ENCODE measurements around the gene CLDN14. TPM values are rescaled to one million over a fixed set of nuclear protein-coding genes. Genes with fewer than 3 reads are reported as not detected.

The CLDN14 gene
- total RNA-seq, 2 donors from 2014 or later, result not detected

DNA sequence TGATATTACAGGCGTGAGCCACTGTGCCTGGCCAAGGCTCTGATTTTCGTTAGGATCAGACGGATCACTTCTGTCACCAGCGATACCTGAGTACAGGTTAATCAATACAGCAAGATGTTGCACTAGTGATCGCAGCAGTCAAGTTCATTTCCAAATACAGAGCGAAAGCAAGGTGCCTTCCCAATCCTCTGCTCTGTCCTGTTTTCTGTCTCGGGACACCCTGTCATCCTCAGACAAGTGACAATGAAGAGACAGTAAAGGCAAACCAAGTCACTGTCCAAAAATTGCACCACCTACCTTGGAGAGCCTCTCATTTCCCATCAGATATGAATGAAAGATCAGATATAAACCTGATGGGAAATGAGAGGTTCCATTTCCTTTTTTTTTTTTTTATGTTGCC, 5.6 kb upstream of the CLDN14 start:
- no peaks in the 10 kb centered on the region for H3K36me3 ChIP-seq
- TF ChIP-seq, protein P1, sequence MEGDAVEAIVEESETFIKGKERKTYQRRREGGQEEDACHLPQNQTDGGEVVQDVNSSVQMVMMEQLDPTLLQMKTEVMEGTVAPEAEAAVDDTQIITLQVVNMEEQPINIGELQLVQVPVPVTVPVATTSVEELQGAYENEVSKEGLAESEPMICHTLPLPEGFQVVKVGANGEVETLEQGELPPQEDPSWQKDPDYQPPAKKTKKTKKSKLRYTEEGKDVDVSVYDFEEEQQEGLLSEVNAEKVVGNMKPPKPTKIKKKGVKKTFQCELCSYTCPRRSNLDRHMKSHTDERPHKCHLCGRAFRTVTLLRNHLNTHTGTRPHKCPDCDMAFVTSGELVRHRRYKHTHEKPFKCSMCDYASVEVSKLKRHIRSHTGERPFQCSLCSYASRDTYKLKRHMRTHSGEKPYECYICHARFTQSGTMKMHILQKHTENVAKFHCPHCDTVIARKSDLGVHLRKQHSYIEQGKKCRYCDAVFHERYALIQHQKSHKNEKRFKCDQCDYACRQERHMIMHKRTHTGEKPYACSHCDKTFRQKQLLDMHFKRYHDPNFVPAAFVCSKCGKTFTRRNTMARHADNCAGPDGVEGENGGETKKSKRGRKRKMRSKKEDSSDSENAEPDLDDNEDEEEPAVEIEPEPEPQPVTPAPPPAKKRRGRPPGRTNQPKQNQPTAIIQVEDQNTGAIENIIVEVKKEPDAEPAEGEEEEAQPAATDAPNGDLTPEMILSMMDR (IDR thresholded peaks at IDR 0.05), result no peak
- TF ChIP-seq POLR2A (IDR thresholded peaks at IDR 0.05) (no peak), POLR2AphosphoS5 (IDR thresholded peaks at IDR 0.05) (no peak)
- WGBS, result 92% methylated on average over 7 of the region's 7 CpGs
- no peaks in the 10 kb centered on the region for H3K9me3 ChIP-seq
- no peak overlapping the region for H3K4me3 ChIP-seq
- DNase-seq (ENCODE audit: low spot score), result no peak
- no peaks in the 10 kb centered on the region for H3K27me3 ChIP-seq (replicated peaks; ENCODE audit: insufficient read depth)
- intact Hi-C loops (cut with DNase I), result loop anchor here (10.0 kb wide), 1 partner anchor 61 kb away; no protein-coding TSS in a partner anchor
- H3K4me1 ChIP-seq (replicated peaks), result no peaks in the 10 kb centered on the region
- no peak overlapping the region for H3K27ac ChIP-seq

DNA sequence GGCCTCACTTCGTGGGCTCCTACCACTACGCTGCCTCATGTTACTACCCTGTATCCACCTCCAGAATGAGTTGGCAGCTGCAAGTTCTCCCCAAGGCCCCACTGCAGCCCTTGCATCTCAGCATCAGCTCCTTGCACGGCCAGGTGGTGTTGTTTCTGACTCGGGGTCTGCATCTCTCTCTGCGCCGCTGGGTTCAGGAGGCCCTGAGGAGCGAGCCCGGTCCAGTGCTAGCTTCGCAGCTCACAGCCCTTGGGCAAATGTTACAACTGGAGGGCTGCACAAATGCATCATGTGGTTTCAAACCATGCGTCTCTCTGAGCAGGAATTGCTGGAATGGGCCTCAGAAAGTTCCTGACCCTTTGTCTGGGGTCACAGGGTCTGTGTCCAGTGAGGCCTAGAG, 3.2 kb upstream of the CLDN14 start:
- TF ChIP-seq POLR2AphosphoS5 (IDR thresholded peaks at IDR 0.05) (no peak), POLR2A (IDR thresholded peaks at IDR 0.05) (no peak)
- TF ChIP-seq, protein P1 (IDR thresholded peaks at IDR 0.05), result no peak
- WGBS, result 95% methylated on average over 10 of the region's 10 CpGs
- Histone ChIP-seq H3K27ac (no peak overlapping the region), H3K27me3 (replicated peaks; ENCODE audit: insufficient read depth) (no peaks in the 10 kb centered on the region), H3K4me3 (no peak overlapping the region), H3K9me3 (no peaks in the 10 kb centered on the region), H3K4me1 (replicated peaks) (no peaks in the 10 kb centered on the region), H3K36me3 (no peaks in the 10 kb centered on the region)
- no peak for DNase-seq (ENCODE audit: low spot score)
- intact Hi-C loops (cut with DNase I), result loop anchor here (10.0 kb wide), 1 partner anchor 58 kb away; no protein-coding TSS in a partner anchor

DNA sequence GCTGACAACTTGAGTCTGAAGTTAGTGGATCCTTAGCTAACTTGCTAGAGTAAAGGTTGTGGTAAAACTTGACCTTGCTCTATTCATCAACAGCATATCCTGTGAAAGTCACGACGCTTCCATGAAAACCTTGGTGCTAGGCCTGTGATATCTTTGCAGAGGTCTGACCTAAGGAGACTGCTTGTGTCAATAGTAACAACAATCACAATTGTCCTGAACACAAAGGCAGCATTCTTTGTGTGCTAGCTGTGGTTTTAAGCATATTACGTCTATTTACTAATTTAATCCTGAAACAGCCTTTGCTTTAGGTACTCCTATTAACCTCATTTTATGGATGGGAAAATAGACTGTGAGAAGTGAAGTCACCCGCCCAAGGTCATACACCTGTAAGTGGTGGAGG, 2.8 kb upstream of the CLDN14 start:
- Histone ChIP-seq H3K4me1 (replicated peaks) (no peaks in the 10 kb centered on the region), H3K4me3 (no peak overlapping the region), H3K27ac (no peak overlapping the region), H3K36me3 (no peaks in the 10 kb centered on the region), H3K9me3 (no peaks in the 10 kb centered on the region), H3K27me3 (replicated peaks; ENCODE audit: insufficient read depth) (no peaks in the 10 kb centered on the region)
- intact Hi-C loops (cut with DNase I), result loop anchor here (10.0 kb wide), 1 partner anchor 58 kb away; no protein-coding TSS in a partner anchor
- TF ChIP-seq POLR2AphosphoS5 (IDR thresholded peaks at IDR 0.05) (no peak), POLR2A (IDR thresholded peaks at IDR 0.05) (no peak)
- TF ChIP-seq, protein P1 (IDR thresholded peaks at IDR 0.05), result no peak
- no peak for DNase-seq (ENCODE audit: low spot score)
- 96% methylated on average over 4 of the region's 4 CpGs for WGBS

DNA sequence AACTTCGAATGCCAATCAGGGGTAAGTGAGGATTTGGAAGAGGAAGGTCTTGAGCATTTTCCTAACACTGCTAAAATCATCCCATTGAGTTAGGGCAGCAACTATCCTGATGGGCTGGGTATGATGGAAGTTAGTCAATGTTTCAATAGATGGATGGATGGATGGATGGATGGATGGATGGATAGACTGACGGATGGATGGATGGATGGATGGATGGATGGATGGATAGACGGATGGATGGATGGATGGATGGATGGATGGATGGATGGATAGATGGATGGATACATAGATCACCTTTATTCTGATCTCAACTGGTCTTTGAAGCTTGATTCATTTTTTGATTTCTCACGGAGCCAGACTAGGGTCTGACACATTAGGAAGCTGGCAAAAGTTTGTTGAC, 2.3 kb upstream of the CLDN14 start:
- H3K9me3 ChIP-seq, result no peaks in the 10 kb centered on the region
- WGBS, result 76% methylated on average over 4 of the region's 4 CpGs
- TF ChIP-seq POLR2AphosphoS5 (IDR thresholded peaks at IDR 0.05) (no peak), POLR2A (IDR thresholded peaks at IDR 0.05) (no peak)
- TF ChIP-seq, protein P1 (IDR thresholded peaks at IDR 0.05), result no peak
- intact Hi-C loops (cut with DNase I), result loop anchor here (10.0 kb wide), 1 partner anchor 57 kb away; no protein-coding TSS in a partner anchor
- H3K4me1 ChIP-seq (replicated peaks), result no peaks in the 10 kb centered on the region
- H3K27ac ChIP-seq, result no peak overlapping the region
- no peak for DNase-seq (ENCODE audit: low spot score)
- no peaks in the 10 kb centered on the region for H3K36me3 ChIP-seq
- H3K27me3 ChIP-seq (replicated peaks; ENCODE audit: insufficient read depth), result no peaks in the 10 kb centered on the region
- no peak overlapping the region for H3K4me3 ChIP-seq

DNA sequence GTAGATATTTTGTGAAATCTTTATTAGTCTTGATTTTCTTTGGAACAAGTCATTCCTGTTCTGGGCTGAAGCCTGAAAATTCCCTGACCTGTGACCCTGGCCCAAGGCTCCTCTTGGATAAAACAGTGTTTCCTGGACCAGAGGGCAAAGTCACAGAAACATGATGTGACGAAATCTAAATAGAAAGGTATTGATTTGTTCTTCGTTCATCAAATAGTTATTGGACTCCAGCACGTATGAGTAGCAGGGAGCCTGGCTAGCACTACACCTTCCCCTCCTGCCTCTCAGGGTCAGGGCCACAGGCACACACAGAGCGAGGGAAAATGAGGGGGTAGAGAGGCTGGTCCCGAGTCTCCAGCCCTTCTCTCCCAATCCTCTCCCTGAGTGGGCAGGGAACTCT, 1.7 kb upstream of the CLDN14 start:
- Histone ChIP-seq H3K27ac (no peak overlapping the region), H3K27me3 (replicated peaks; ENCODE audit: insufficient read depth) (no peaks in the 10 kb centered on the region), H3K4me1 (replicated peaks) (no peaks in the 10 kb centered on the region), H3K36me3 (no peaks in the 10 kb centered on the region), H3K9me3 (no peaks in the 10 kb centered on the region), H3K4me3 (no peak overlapping the region)
- intact Hi-C loops (cut with DNase I), result loop anchor here (10.0 kb wide), 1 partner anchor 57 kb away; no protein-coding TSS in a partner anchor
- DNase-seq (ENCODE audit: low spot score), result no peak
- 88% methylated on average over 5 of the region's 5 CpGs for WGBS
- TF ChIP-seq POLR2A (IDR thresholded peaks at IDR 0.05) (no peak), POLR2AphosphoS5 (IDR thresholded peaks at IDR 0.05) (no peak)
- TF ChIP-seq, protein P1 (IDR thresholded peaks at IDR 0.05), result no peak

Data from prostate gland (tissue), 2 donors.